ENCODE measurements around the gene FAM184A.

Gene FAM184A

GRCh38 chr6:118953391-118953790 lies 125.1 kb downstream of the FAM184A start:
- DNase-seq (ENCODE audit: low spot score) = no peak

DNA sequence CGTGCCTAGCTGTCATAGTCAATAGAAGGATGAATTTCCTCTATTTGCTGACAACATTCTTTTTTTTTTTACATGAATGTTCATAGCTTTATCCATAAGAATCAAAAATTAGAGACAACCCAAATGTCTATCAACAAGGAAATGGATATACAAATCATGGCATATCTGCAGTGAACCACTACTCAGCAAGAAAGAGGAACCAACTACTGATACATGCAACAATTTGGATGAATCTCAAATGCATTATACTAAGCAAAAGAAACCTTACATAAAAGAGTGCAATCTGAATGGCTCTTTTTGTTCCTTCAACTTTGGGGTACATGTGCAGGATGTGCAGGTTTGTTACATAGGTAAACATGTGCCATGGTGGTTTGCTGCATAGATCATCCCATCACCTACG lies 125.8 kb downstream of the FAM184A start:
- DNase-seq (ENCODE audit: low spot score) = no peak

DNA sequence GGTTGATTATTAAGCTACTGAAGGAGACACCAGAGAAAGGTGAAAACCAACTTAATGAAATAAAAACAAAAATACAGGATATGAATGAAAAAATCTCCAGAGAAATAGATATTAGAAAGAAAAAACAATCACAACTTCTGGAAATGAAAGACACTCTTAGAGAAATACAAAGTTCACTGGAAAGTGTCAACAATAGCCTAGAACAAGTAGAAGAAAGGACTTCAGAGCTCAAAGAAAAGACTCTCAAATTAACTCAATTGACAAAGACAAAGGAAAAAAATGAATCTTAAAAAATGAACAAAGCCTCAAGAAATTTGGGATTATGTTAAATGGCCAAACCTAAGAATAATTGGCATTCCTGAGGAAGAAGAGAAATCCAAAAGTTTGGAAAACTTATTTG lies 133.2 kb downstream of the FAM184A start:
- no peak for DNase-seq (ENCODE audit: low spot score)

GRCh38 chr6:118940770-118941169 lies 137.7 kb downstream of the FAM184A start:
- no peak for DNase-seq (ENCODE audit: low spot score)

GRCh38 chr6:118939683-118940082 lies 138.8 kb downstream of the FAM184A start:
- peak; percentile 42 for DNase-seq (ENCODE audit: low spot score)

- no peak for DNase-seq (ENCODE audit: low spot score)
Observed at GRCh38 chr6:118935978-118936703, 142.3 kb downstream of the FAM184A start.

DNA sequence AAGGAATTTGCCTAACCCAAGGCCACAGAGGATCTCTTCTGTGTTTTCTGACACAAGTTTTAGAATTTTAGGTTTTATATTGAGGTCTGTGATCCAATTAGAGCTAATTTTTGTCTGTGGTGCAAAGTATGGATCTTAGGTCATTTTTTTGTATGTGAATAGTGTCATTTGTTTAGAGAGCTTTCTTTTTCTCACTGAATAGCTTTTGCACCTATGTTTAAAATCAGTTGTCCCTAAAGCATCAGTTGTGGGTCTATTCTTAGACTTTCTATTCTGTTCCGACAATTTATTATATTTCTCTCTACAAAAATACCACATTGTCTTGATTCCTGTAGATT lies 143.2 kb downstream of the FAM184A start:
- DNase-seq (ENCODE audit: low spot score) = no peak

DNA sequence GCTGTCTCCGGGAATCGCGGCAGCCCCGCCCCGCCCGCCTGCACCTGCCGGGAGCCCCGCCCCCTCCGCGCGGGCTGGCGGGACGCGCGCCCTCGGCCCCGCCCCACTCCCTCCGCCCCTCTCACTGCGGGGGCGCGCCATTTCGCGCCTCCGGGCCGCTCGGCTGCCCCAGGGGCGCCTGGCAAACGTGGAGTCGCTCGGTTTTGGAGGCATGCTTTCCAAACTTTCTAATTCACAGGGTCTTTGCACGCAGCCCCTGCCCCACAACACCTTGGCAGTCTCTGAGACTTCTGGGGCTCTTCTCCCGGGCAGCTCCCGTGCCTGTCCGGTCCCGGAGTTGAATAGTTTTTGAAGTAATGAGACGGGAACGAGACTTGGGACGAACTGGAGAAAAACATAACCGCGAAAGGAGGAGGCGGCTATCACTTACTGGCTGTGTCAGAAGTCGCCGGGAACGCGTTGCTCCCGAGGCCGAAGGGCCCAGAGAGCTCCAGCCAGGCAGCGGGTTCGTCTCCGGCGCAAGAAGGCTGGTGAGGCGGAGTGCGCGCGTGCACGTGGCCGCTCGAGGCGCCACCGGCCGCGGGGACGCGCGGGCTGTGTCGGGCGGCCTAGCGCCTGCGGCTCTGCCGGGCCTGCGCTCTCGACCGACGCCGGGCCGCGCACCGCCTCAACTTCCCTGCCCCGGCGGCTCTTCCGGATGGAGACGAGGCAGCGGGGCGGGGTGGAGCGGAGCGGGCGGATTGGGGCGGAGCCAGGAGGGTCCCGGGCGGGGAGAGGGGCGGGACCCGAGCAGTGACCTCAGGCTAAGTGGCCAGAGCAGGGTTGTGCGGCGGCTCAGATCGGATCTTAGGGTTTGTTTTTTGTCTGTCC lies 143.8 kb downstream of the FAM184A start, which contains the start of gene MCM9:
MCM9 (minus strand) TSS at position 699 of the 870 bp plus-strand sequence. CDS start 3,436 bp downstream, outside the sequence.
- peak; percentile 91 for DNase-seq (ENCODE audit: low spot score)

- no peak for DNase-seq (ENCODE audit: low spot score)
Observed at GRCh38 chr6:118933855-118934460, 144.5 kb downstream of the FAM184A start.

DNA sequence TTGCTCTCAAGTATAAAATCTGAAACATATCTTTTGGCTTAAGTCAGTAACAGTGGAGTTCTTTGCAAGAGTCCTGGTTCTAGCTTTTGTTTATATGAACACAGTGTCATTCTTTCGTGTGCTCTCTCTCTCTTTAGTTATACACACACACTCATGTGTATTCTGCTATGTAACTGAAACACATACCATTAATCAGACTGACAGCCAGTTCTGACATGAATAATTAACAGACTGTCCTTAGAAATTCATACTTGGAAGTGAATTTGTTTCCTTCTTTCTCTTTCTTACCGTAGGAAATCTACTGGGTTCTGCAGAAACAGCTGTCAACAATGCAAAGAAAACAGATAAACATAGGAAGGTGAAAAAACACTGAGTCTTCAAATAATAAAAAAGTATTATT lies 146.0 kb downstream of the FAM184A start:
- DNase-seq (ENCODE audit: low spot score) = no peak

GRCh38 chr6:118931436-118931835 lies 147.0 kb downstream of the FAM184A start:
- DNase-seq (ENCODE audit: low spot score) = no peak

GRCh38 chr6:118930680-118931079 lies 147.8 kb downstream of the FAM184A start:
- no peak for DNase-seq (ENCODE audit: low spot score)

DNA sequence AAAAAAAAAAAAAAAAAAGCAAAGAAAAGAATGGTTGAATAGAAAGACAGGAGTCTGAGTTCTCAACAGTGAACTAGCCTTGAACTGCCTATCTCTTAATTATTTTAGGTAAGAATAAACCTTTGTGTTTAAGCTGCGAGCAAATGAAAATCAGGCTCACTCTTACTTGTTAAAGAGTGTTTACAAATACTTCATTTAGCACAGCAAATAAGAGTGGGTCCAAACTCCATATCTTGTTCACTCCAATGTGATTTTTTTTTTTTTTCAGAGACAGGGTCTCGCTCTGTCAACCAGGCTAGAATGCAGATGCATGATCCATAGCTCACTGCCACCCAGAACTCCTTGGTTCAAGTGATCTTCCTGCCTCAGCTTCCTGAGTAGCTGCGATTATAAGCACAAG lies 155.4 kb downstream of the FAM184A start:
- no peak for DNase-seq (ENCODE audit: low spot score)

- DNase-seq (ENCODE audit: low spot score) = no peak
Observed at GRCh38 chr6:118921084-118921483, 157.4 kb downstream of the FAM184A start.

GRCh38 chr6:118918329-118918725 lies 160.1 kb downstream of the FAM184A start:
- DNase-seq (ENCODE audit: low spot score) = no peak

DNA sequence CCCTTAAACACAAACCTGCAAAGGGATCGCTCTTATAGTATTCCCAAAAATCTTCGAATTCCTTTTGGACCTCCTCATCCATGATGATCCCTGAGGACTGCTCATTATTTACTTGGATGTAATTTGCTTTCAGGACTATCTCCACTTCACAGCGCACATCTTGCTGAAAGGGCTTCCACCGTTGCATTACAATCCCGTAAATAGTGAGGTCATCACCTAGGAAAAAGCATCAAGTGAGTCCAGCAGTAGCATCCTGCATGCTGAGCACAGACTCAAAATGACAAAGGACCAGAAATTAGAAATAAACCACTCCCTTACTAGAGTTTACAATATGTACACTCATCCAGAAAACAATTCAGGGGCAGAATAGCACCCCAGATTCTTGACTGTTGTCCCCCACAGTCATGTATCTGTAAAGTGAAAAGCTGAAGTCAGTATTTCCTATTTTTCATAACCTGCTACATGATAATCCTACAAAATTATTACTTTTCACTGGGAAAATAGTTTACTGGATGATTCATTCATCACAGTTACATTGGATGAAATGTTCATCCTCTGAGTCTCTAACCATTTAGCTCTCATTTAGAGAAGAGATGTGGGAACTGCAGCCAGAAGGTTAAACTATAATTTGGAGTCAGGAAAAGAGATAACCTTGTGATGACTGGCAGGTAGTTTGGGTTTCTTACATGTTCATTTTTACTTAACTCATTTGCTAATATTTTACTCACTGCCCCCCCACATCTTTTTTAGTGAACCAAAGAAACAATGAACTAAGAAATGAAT lies 160.7 kb downstream of the FAM184A start:
- DNase-seq (ENCODE audit: low spot score) = no peak

DNA sequence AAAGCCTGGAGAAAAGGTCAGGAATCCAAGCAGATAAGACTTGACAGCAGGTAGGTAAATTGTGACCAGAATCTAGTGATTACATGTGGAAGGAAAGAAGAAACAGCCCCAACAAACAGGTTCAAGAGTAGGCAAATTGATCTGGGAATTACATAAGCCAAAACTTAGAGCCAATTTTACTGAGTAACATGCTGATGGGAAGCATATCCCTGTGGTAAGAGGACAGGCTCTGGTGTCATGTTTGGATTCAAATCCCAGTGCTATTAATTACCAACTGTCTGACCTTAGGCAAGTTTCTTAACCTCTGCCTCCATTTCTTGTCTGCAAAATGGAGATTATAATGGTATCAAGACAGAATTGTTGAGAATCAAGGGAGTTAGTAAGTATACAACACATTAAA lies 163.9 kb downstream of the FAM184A start:
- no peak for DNase-seq (ENCODE audit: low spot score)

- no peak for DNase-seq (ENCODE audit: low spot score)
Observed at GRCh38 chr6:118913161-118913560, 165.3 kb downstream of the FAM184A start.

- DNase-seq (ENCODE audit: low spot score) = no peak
Observed at GRCh38 chr6:118912646-118913045, 165.8 kb downstream of the FAM184A start.
